ENCODE measurements around the gene C6orf163.
A peak's percentile ranks its signal among the peaks of the same experiment; 100 is the strongest.

The C6orf163 gene

GRCh38 chr6:87391334-87391733, 46.7 kb downstream of the C6orf163 start:
- no peak for DNase-seq (ENCODE audit: low read depth)
- H3K4me3 ChIP-seq (ENCODE audit: low read depth, low read length), result no peak overlapping the region
- TF ChIP-seq CTCF (IDR thresholded peaks at IDR 0.05; ENCODE audit: low read depth, low read length, missing control alignments), result peak; percentile 45

- H3K4me3 ChIP-seq (ENCODE audit: low read depth, low read length), result no peak overlapping the region
- DNase-seq (ENCODE audit: low read depth), result peak; percentile 50
- peak; percentile 53 for TF ChIP-seq CTCF (IDR thresholded peaks at IDR 0.05; ENCODE audit: low read depth, low read length, missing control alignments)
Measured at GRCh38 chr6:87393026-87393622, 48.5 kb downstream of the C6orf163 start.

GRCh38 chr6:87395431-87395830, 50.8 kb downstream of the C6orf163 start:
- no peak for TF ChIP-seq CTCF (IDR thresholded peaks at IDR 0.05; ENCODE audit: low read depth, low read length, missing control alignments)
- DNase-seq (ENCODE audit: low read depth), result no peak
- no peak overlapping the region for H3K4me3 ChIP-seq (ENCODE audit: low read depth, low read length)

- peak; percentile 38 for DNase-seq (ENCODE audit: low read depth)
- no peak overlapping the region for H3K4me3 ChIP-seq (ENCODE audit: low read depth, low read length)
Measured at GRCh38 chr6:87396595-87397392, 52.2 kb downstream of the C6orf163 start.

GRCh38 chr6:87397656-87398055, 53.0 kb downstream of the C6orf163 start:
- no peak overlapping the region for H3K4me3 ChIP-seq (ENCODE audit: low read depth, low read length)
- no peak for TF ChIP-seq CTCF (IDR thresholded peaks at IDR 0.05; ENCODE audit: low read depth, low read length, missing control alignments)
- DNase-seq (ENCODE audit: low read depth), result no peak

More at GRCh38 chr6:87396595-87397392, 52.2 kb downstream of the C6orf163 start:
- TF ChIP-seq CTCF (IDR thresholded peaks at IDR 0.05; ENCODE audit: low read depth, low read length, missing control alignments), result no peak

- no peak overlapping the region for H3K4me3 ChIP-seq (ENCODE audit: low read depth, low read length)
- no peak for TF ChIP-seq CTCF (IDR thresholded peaks at IDR 0.05; ENCODE audit: low read depth, low read length, missing control alignments)
- no peak for DNase-seq (ENCODE audit: low read depth)
Measured at GRCh38 chr6:87401832-87402231, 57.2 kb downstream of the C6orf163 start.
